GM21529 (cell line): ENCODE measurements around the gene ZNF674.
"Not testable (repeated sequence)": the region's sequence is repeated elsewhere in the genome, so short reads cannot be mapped to it uniquely, and the experiment has no call there.

Source experiments
- ATAC-seq: cut with Tn5 transposase; IDR thresholded peaks from one replicate; pipeline ENCODE4 v1.9.1; 2021; ENCODE audit not compliant: unreplicated experiment

The ZNF674 gene

DNA sequence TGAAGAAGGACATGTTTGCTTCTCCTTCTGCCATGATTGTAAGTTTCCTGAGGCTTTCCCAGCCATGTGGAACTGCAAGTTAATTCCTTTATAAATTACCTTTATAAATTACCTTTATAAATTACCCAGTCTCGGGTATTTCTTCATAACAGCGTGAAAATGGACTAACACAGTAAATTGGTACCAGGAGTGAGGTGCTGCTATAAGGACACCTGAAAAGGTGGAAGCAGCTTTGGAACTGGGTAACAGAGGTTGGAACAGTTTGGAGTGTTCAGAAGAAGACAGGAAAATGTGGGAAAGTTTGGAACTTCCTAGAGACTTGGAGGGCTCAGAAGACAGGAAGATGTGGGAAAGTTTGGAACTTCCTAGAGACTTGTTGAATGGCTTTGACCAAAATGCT, 66.6 kb downstream of the ZNF674 start:
- ATAC-seq = not testable (repeated sequence)

GRCh38 chrX:46477435-46477834, 67.8 kb downstream of the ZNF674 start:
- no peak for ATAC-seq

DNA sequence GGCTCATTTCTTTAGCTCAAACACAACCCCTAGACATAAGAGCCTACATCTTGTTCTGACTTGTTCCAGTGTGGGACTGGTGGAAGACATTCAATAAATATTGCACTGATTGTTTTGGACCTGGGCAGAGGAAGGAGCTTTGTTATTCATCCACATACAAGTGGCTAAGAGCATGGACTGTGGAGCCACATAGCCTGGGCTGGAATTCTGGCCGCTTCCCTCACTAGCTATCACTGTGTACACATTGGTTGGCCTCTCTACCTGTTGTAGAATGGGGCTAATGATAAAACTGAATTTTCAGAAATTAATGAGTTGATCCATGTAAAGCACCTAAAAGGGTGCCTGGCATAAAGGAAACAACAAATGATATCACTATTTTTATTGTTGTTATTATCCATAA, 80.0 kb downstream of the ZNF674 start:
- no peak for ATAC-seq

GRCh38 chrX:46463682-46464081, 81.5 kb downstream of the ZNF674 start:
- ATAC-seq = no peak

- ATAC-seq = peak; percentile 97
Measured at GRCh38 chrX:46461660-46462191, 83.5 kb downstream of the ZNF674 start.

DNA sequence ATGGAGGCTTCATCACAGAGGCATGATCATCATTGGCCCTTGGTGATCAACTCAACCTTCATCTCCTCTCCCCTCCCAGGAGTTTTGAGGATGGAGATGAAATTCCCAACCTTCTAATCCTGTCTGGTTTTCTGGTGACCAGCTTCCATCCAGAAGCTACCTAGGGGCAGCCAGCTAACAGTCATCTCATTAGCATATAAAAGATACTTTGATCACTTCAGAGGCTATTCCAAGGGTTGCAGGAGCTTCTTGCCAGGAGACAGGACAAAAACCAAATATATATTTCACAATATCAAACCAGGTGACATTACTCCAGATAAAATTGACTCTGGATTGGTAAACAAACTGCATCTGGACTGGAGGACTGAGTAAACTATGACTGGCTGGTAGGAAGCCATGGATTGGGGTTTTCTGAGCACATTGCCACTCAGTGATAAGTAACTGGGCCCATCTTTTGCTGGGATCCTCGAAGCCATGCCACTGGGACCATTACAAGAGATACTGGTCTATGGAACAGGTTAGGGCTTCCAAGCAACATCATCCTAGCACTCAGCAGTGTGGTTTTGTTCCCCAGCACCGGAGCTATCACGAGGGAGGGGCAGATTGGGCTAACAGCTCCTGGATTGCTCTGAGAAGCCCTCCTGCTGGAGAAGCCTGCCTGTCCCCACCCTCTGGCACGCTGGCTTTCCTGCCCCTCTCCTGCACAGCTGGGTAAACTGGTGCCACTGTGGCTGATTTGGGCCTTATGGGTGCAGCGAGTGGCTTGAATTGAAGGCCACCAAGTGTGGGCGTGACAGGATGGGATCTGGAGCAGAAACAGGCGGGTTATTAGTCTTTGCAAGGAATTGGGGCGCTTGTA, 84.2 kb downstream of the ZNF674 start:
- ATAC-seq = peak; percentile 31

DNA sequence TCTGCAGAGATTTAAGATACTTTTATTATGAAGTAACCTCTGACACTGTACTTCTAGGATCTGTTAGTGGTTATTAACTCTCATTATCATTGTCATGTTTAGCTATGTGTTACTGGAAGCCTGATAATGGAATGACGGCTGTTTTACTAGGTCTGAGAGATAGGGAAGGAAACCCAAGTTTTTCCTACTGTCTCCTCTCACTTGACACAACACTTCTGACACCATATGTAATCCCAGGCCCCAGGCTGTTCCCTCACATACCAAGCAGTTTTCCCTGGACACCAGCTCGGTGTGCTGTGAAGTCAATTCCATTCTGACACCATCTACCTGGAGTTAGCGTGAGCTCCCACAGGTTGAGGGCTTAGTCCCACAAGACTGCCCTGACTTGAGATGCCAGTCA, 85.6 kb downstream of the ZNF674 start:
- ATAC-seq = no peak

- ATAC-seq = no peak
Measured at GRCh38 chrX:46456125-46456922, 88.9 kb downstream of the ZNF674 start.
